HCT116 (cell line): Measurements from ENCODE around the gene PIK3C3. TPM values are rescaled to one million over a fixed set of nuclear protein-coding genes. Genes with fewer than 3 reads are reported as not detected.

Source experiments
- ATAC-seq: fragments of 200-7000 bp; cut with Tn5 transposase; 2 replicates; pipeline ENCODE4 v1.9.1; 2020; ENCODE audit warnings: mild to moderate bottlenecking, moderate library complexity
- BruUV-seq: library from RNA; stranded (reverse); fragments of 400-500 nt; replicated peaks from 2 replicates; lab custom pipeline; 2021; lab: Mats Ljungman, UMichigan
- CTCF ChIA-PET: fragments of 300-600 bp; sonication (Branson Sonifier 250); formaldehyde crosslinking; loops from one replicate; lab custom pipeline; 2021; ENCODE audit warnings: antibody characterized with exemption; lab: Charles Lee
- POLR2A ChIA-PET: fragments of 300-600, 350-600 bp; sonication (Branson Sonifier 250); formaldehyde crosslinking; loops from one replicate; lab custom pipeline; 2021; ENCODE audit warnings: antibody characterized with exemption; lab: Charles Lee
- RAD21 ChIA-PET, 2 experiments: fragments of 300-600 bp; sonication (Branson Sonifier 250); formaldehyde crosslinking; loops; one replicate each; lab custom pipeline; 2023; ENCODE audit warnings: low total read pairs in 2 of 2; ENCODE audit not compliant: uncharacterized antibody in 2 of 2, unreplicated experiment in 2 of 2, low non-redundant PET in 1 of 2; lab: Charles Lee
- DNase-seq: peaks from one replicate; pipeline ENCODE4 v3.0.0-alpha.2; 2010; ENCODE audit warnings: low read depth, low spot score
- H2AFZ ChIP-seq: fragments of 200-600 bp; shearing (Covaris generic), sonication (generic); 2 replicates; pipeline ENCODE4 v1.6.1; 2017; ENCODE audit warnings: low read depth, mixed run types, mixed read lengths, antibody characterized with exemption, low read length; ENCODE audit not compliant: poor library complexity, severe bottlenecking
- H3K27ac ChIP-seq: 2 replicates; pipeline ENCODE4 v1.5.1; 2012; ENCODE audit warnings: low read depth, low read length
- H3K27me3 ChIP-seq: fragments of 200-600 bp; sonication (generic); 2 replicates; pipeline ENCODE4 v1.6.1; 2016; ENCODE audit warnings: mixed run types, low read length, mixed read lengths; ENCODE audit not compliant: insufficient read depth
- H3K36me3 ChIP-seq, 2 experiments: fragments of 200-500 bp in 1 of 2; fragments of 200-600 bp in 1 of 2; sonication (Bioruptor generic) in 1 of 2; sonication (generic) in 1 of 2; 2 replicates each; pipeline versions ENCODE4 v1.5.1 to v1.6.1; 2014 to 2016; ENCODE audit warnings: low read length in 2 of 2, inconsistent platforms in 1 of 2, mixed read lengths in 1 of 2, mixed run types in 1 of 2; ENCODE audit not compliant: insufficient read depth in 2 of 2, control insufficient read depth in 1 of 2
- H3K4me1 ChIP-seq, 2 experiments: fragments of 200-600 bp in 1 of 2; sonication (generic) in 1 of 2; 2 replicates each; pipeline versions ENCODE4 v1.5.1 to v1.6.1; 2012 to 2017; ENCODE audit warnings: low read length in 2 of 2, inconsistent platforms in 1 of 2, mild to moderate bottlenecking in 1 of 2, mixed read lengths in 1 of 2, mixed run types in 1 of 2, moderate library complexity in 1 of 2; ENCODE audit not compliant: insufficient read depth in 2 of 2, control insufficient read depth in 1 of 2
- H3K4me2 ChIP-seq: fragments of 200-600 bp; sonication (generic); 2 replicates; pipeline ENCODE4 v1.6.1; 2017; ENCODE audit warnings: mixed run types, low read length, mixed read lengths
- H3K4me3 ChIP-seq, 2 experiments: fragments of 200-600 bp in 1 of 2; sonication (generic) in 1 of 2; replicated peaks in 1 of 2; 2 replicates each; pipeline ENCODE4 v1.5.1; 2011 to 2016; ENCODE audit warnings: low read length in 2 of 2, control low read depth in 1 of 2, low read depth in 1 of 2, mild to moderate bottlenecking in 1 of 2, mixed read lengths in 1 of 2, mixed run types in 1 of 2
- H3K79me2 ChIP-seq: fragments of 200-600 bp; sonication (generic); 2 replicates; pipeline ENCODE4 v1.6.1; 2017; ENCODE audit warnings: mild to moderate bottlenecking, mixed run types, low read length, moderate library complexity, mixed read lengths; ENCODE audit not compliant: insufficient read depth
- H3K9ac ChIP-seq: fragments of 200-600 bp; sonication (generic); 2 replicates; pipeline ENCODE4 v1.6.1; 2016; ENCODE audit warnings: low read length, mixed read lengths
- H3K9me2 ChIP-seq: fragments of 200-600 bp; sonication (generic), shearing (Covaris generic); 2 replicates; pipeline ENCODE4 v1.6.1; 2017; ENCODE audit warnings: mixed run types, mild to moderate bottlenecking, moderate library complexity; ENCODE audit not compliant: insufficient read depth
- H3K9me3 ChIP-seq, 2 experiments: fragments of 200-500 bp in 1 of 2; fragments of 200-600 bp in 1 of 2; sonication (Bioruptor generic) in 1 of 2; sonication (generic) in 1 of 2; 2 replicates each; pipeline ENCODE4 v1.6.1; 2014 to 2017; ENCODE audit warnings: low read length in 2 of 2, mixed read lengths in 2 of 2, inconsistent platforms in 1 of 2, low read depth in 1 of 2, mild to moderate bottlenecking in 1 of 2, mixed run types in 1 of 2, moderate library complexity in 1 of 2; ENCODE audit not compliant: control insufficient read depth in 1 of 2, insufficient read depth in 1 of 2
- H4K20me1 ChIP-seq: fragments of 200-600 bp; sonication (generic), shearing (Covaris generic); 2 replicates; pipeline ENCODE4 v1.6.1; 2017; ENCODE audit warnings: mixed run types, mild to moderate bottlenecking, moderate library complexity; ENCODE audit not compliant: insufficient read depth
- CEBPB ChIP-seq: IDR thresholded peaks from 2 replicates; pipeline ENCODE4 v1.6.1; 2012; ENCODE audit warnings: low read depth
- EGR1 ChIP-seq: IDR thresholded peaks from 2 replicates; pipeline ENCODE4 v1.6.1; 2012; ENCODE audit warnings: low read depth
- ELF1 ChIP-seq: IDR thresholded peaks from 2 replicates; pipeline ENCODE4 v1.6.1; 2012; ENCODE audit warnings: low read depth, borderline replicate concordance
- EZH2phosphoT487 ChIP-seq: fragments of 200-600 bp; IDR thresholded peaks from 2 replicates; pipeline ENCODE4 v1.6.1; 2018; ENCODE audit warnings: antibody characterized with exemption, borderline replicate concordance
- intact Hi-C: fragments of 100-400 bp; cut with micrococcal nuclease; formaldehyde crosslinking; loops from 2 replicates; pipeline ENCODE4 v1.10.0; 2022
- total RNA-seq: library from RNA; stranded (reverse); gene quantifications from one replicate; pipeline ENCODE4 v1.2.1, GENCODE V29; 2021; ENCODE audit not compliant: unreplicated experiment
- TF ChIP-seq, protein P1 (sequence below): IDR thresholded peaks from 2 replicates; pipeline ENCODE4 v1.6.1; 2012
- TF ChIP-seq, protein P2 (sequence below), 3 experiments: fragments of 200-600 bp in 1 of 3; sonication (generic) in 1 of 3; IDR thresholded peaks in 2 of 3; conservative IDR thresholded peaks in 1 of 3; 2 replicates each; pipeline ENCODE4 v1.5.1; 2012 to 2017; ENCODE audit warnings: low read depth in 2 of 3, low read length in 2 of 3, antibody characterized with exemption in 1 of 3, borderline replicate concordance in 1 of 3, control low read depth in 1 of 3, mild to moderate bottlenecking in 1 of 3, mixed read lengths in 1 of 3, mixed run types in 1 of 3, moderate library complexity in 1 of 3; ENCODE audit not compliant: insufficient read depth in 1 of 3
- TF ChIP-seq, protein P3 (sequence below): IDR thresholded peaks from 2 replicates; pipeline ENCODE4 v1.6.1; 2012; ENCODE audit warnings: low read depth

Gene PIK3C3
- total RNA-seq, 1 experiment from 2014 or later: 40.4 TPM

DNA sequence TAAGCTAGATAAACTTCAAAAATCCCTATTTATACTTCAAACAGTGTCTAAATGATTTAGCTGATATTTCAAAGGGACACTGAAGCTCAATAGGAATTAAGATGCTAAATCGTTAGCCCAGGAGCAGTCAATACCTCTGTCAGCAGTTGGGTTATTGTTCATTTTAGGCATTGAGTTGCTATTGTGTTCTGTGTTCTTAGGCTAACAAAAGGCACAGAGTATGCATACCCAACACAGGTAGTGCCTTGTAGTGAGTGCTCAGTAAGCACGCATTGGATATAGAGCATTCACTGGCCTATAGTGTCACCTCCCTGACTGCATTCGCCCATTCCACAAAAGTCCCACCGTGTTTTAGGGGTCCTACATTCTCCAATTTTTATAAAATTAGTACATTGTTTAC lies 152.3 kb downstream of the PIK3C3 start:
- ChIA-PET RAD21 (no interaction called here), POLR2A (no interaction called here), CTCF (no interaction called here)
- no peak overlapping the region for H2AFZ ChIP-seq
- intact Hi-C loops: no loop called here
- H3K27me3 ChIP-seq: no peaks in the 10 kb centered on the region
- no peaks in the 10 kb centered on the region for H3K4me1 ChIP-seq
- no peak overlapping the region for H3K27ac ChIP-seq
- no peak for DNase-seq
- H3K9me3 ChIP-seq: no peaks in the 10 kb centered on the region
- H3K9ac ChIP-seq: no peak overlapping the region
- H3K36me3 ChIP-seq: no peaks in the 10 kb centered on the region
- TF ChIP-seq, protein P1, sequence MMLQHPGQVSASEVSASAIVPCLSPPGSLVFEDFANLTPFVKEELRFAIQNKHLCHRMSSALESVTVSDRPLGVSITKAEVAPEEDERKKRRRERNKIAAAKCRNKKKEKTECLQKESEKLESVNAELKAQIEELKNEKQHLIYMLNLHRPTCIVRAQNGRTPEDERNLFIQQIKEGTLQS: no peak
- TF ChIP-seq, protein P2, sequence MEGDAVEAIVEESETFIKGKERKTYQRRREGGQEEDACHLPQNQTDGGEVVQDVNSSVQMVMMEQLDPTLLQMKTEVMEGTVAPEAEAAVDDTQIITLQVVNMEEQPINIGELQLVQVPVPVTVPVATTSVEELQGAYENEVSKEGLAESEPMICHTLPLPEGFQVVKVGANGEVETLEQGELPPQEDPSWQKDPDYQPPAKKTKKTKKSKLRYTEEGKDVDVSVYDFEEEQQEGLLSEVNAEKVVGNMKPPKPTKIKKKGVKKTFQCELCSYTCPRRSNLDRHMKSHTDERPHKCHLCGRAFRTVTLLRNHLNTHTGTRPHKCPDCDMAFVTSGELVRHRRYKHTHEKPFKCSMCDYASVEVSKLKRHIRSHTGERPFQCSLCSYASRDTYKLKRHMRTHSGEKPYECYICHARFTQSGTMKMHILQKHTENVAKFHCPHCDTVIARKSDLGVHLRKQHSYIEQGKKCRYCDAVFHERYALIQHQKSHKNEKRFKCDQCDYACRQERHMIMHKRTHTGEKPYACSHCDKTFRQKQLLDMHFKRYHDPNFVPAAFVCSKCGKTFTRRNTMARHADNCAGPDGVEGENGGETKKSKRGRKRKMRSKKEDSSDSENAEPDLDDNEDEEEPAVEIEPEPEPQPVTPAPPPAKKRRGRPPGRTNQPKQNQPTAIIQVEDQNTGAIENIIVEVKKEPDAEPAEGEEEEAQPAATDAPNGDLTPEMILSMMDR (IDR thresholded peaks at IDR 0.05 in 2 of 3, conservative IDR thresholded peaks at IDR 0.05 in 1 of 3; ENCODE audit: borderline replicate concordance in 1 of 3, insufficient read depth in 1 of 3, low read depth in 2 of 3, low read length in 2 of 3): no peak
- TF ChIP-seq EZH2phosphoT487 (no peak), CEBPB (no peak), ELF1 (no peak), EGR1 (no peak)
- TF ChIP-seq, protein P3, sequence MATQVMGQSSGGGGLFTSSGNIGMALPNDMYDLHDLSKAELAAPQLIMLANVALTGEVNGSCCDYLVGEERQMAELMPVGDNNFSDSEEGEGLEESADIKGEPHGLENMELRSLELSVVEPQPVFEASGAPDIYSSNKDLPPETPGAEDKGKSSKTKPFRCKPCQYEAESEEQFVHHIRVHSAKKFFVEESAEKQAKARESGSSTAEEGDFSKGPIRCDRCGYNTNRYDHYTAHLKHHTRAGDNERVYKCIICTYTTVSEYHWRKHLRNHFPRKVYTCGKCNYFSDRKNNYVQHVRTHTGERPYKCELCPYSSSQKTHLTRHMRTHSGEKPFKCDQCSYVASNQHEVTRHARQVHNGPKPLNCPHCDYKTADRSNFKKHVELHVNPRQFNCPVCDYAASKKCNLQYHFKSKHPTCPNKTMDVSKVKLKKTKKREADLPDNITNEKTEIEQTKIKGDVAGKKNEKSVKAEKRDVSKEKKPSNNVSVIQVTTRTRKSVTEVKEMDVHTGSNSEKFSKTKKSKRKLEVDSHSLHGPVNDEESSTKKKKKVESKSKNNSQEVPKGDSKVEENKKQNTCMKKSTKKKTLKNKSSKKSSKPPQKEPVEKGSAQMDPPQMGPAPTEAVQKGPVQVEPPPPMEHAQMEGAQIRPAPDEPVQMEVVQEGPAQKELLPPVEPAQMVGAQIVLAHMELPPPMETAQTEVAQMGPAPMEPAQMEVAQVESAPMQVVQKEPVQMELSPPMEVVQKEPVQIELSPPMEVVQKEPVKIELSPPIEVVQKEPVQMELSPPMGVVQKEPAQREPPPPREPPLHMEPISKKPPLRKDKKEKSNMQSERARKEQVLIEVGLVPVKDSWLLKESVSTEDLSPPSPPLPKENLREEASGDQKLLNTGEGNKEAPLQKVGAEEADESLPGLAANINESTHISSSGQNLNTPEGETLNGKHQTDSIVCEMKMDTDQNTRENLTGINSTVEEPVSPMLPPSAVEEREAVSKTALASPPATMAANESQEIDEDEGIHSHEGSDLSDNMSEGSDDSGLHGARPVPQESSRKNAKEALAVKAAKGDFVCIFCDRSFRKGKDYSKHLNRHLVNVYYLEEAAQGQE: no peak
- no peak overlapping the region for H3K4me2 ChIP-seq
- no TSS peak for BruUV-seq
- no peaks in the 10 kb centered on the region for H3K79me2 ChIP-seq
- no peak for ATAC-seq
- H4K20me1 ChIP-seq: no peaks in the 10 kb centered on the region
- no peaks in the 10 kb centered on the region for H3K9me2 ChIP-seq
- no peak overlapping the region for H3K4me3 ChIP-seq
